HepG2 (cell line): ENCODE results near the gene OR52H1. TPM values are rescaled to one million over a fixed set of nuclear protein-coding genes. Genes with fewer than 3 reads are reported as not detected.

Experiments used
- ATAC-seq: fragments of 200-7000 bp; cut with Tn5 transposase; 3 replicates; pipeline ENCODE4 v1.9.1; 2020; ENCODE audit warnings: mild to moderate bottlenecking, moderate library complexity
- BruUV-seq: library from RNA; stranded (reverse); fragments of 400-500 nt; replicated peaks from 2 replicates; lab custom pipeline; 2021; lab: Mats Ljungman, UMichigan
- CTCF ChIA-PET: fragments of 300-600 bp; formaldehyde crosslinking; extraction: SDS; loops from one replicate; lab custom pipeline; 2021; ENCODE audit warnings: low total read pairs, inconsistent platforms, low intra/inter-chr PET ratio; lab: Yijun Ruan, JAX
- POLR2A ChIA-PET: fragments of 350-600 bp; sonication (Branson Sonifier 250); formaldehyde crosslinking; loops from one replicate; lab custom pipeline; 2020; ENCODE audit warnings: antibody characterized with exemption, inconsistent platforms; lab: Yijun Ruan, JAX
- DNase-seq: peaks from one replicate; pipeline ENCODE4 v3.0.0-alpha.2; 2015; ENCODE audit warnings: low spot score
- FAIRE-seq: peaks from 3 replicates; lab custom pipeline; 2011; peaks lifted over from hg19 to GRCh38; lab: Jason Lieb, UNC
- H2AFZ ChIP-seq: one replicate; pipeline ENCODE4 v1.6.1; 2011; ENCODE audit warnings: low read length, inconsistent platforms
- H3K27ac ChIP-seq: fragments of 300-600 bp; 3 replicates; pipeline ENCODE4 v1.8.0; 2011; ENCODE audit warnings: mixed run types, mild to moderate bottlenecking, mixed read lengths, low read length, inconsistent platforms; ENCODE audit not compliant: insufficient read depth; ENCODE audit errors: extremely low read length
- H3K27me3 ChIP-seq, 2 experiments: fragments of 200-600 bp in 1 of 2; 2 replicates in 1 of 2; 3 replicates in 1 of 2; pipeline versions ENCODE4 v1.6.0 to v1.8.0; 2011; ENCODE audit warnings: low read length in 2 of 2, mild to moderate bottlenecking in 2 of 2, moderate library complexity in 2 of 2, inconsistent platforms in 1 of 2; ENCODE audit not compliant: insufficient read depth in 2 of 2, control insufficient read depth in 1 of 2
- H3K36me3 ChIP-seq, 2 experiments: fragments of 200-600 bp in 1 of 2; replicated peaks in 1 of 2; 2 replicates in 1 of 2; 3 replicates in 1 of 2; pipeline versions ENCODE4 v1.5.1 to v1.8.0; 2011; ENCODE audit warnings: low read length in 2 of 2, inconsistent platforms in 1 of 2; ENCODE audit not compliant: insufficient read depth in 2 of 2, control insufficient read depth in 1 of 2
- H3K4me1 ChIP-seq: 2 replicates; pipeline ENCODE4 v1.5.1; 2012; ENCODE audit warnings: low read length, inconsistent platforms; ENCODE audit not compliant: insufficient read depth
- H3K4me2 ChIP-seq: 2 replicates; pipeline ENCODE4 v1.6.0; 2011; ENCODE audit warnings: low read depth, low read length, inconsistent platforms
- H3K4me3 ChIP-seq, 3 experiments: fragments of 200-600 bp in 1 of 3; sonication (generic), shearing (Covaris generic) in 1 of 3; replicated peaks in 1 of 3; 2 replicates each; pipeline ENCODE4 v1.5.1; 2011 to 2016; ENCODE audit warnings: low read length in 3 of 3, inconsistent platforms in 2 of 3, low read depth in 2 of 3, mild to moderate bottlenecking in 2 of 3, control low read depth in 1 of 3, mixed read lengths in 1 of 3; ENCODE audit not compliant: insufficient read depth in 1 of 3
- H3K79me2 ChIP-seq: one replicate; pipeline ENCODE4 v1.6.1; 2011; ENCODE audit warnings: low read length, inconsistent platforms; ENCODE audit not compliant: insufficient read depth
- H3K9ac ChIP-seq: 2 replicates; pipeline ENCODE4 v1.6.0; 2011; ENCODE audit warnings: mild to moderate bottlenecking, low read depth, low read length, inconsistent platforms; ENCODE audit not compliant: insufficient read depth
- H3K9me3 ChIP-seq: 2 replicates; pipeline ENCODE4 v1.5.1; 2012; ENCODE audit warnings: mild to moderate bottlenecking, low read length
- H4K20me1 ChIP-seq: 2 replicates; pipeline ENCODE4 v1.6.0; 2011; ENCODE audit warnings: inconsistent platforms, mild to moderate bottlenecking, low read length, moderate library complexity; ENCODE audit not compliant: insufficient read depth
- ESRRA ChIP-seq: sonication (generic); formaldehyde crosslinking; IDR thresholded peaks from 2 replicates; pipeline ENCODE4 v1.5.1; 2020; ENCODE audit warnings: mild to moderate bottlenecking, low read depth, missing genetic modification reagents
- MAF1 ChIP-seq: sonication (generic); formaldehyde crosslinking; IDR thresholded peaks from 2 replicates; pipeline ENCODE4 v1.5.0; 2020; ENCODE audit warnings: missing genetic modification reagents, borderline replicate concordance
- TMF1 ChIP-seq: sonication (generic); formaldehyde crosslinking; IDR thresholded peaks from 2 replicates; pipeline ENCODE4 v1.8.1; 2022; ENCODE audit warnings: low read depth, missing genetic modification reagents
- WGBS: methylation state at CpG from one replicate; pipeline ENCODE4 v1.1.6; 2017; ENCODE audit warnings: low lambda C conversion rate; 5-methylcytosine and 5-hydroxymethylcytosine counted together
- in situ Hi-C: cut with HindIII; loops from 2 replicates; pipeline ENCODE4 v1.10.0; 2017; ENCODE audit warnings: low pct_unique_long_range_greater_than_20kb; ENCODE audit not compliant: extremely low pct_ligation_motif_present
- intact Hi-C: fragments of 100-400 bp; cut with micrococcal nuclease; formaldehyde crosslinking; loops from one replicate; pipeline ENCODE4 v1.10.0; 2022; ENCODE audit not compliant: unreplicated experiment
- polyA plus RNA-seq, 8 experiments: library from polyadenylated mRNA; depleted of rRNA in 3 of 8; stranded (reverse) in 7 of 8; unstranded in 1 of 8; fragments of >200 nt; fragmentation: Illumina TruSeq in 4 of 8; extraction: Trizol in 4 of 8; gene quantifications; 2 replicates each; pipeline versions ENCODE4 v1.2.1 to v1.2.3, GENCODE V29; 2011 to 2016; ENCODE audit warnings: low read depth in 4 of 8, missing spikeins in 1 of 8, mixed read lengths in 1 of 8; ENCODE audit not compliant: insufficient read depth in 1 of 8
- total RNA-seq, 5 experiments: library from RNA; depleted of rRNA; stranded (reverse); fragments of >200 nt; fragmentation: Illumina TruSeq; extraction: Trizol; gene quantifications; 2 replicates each; pipeline ENCODE4 v1.2.3, GENCODE V29; 2016; ENCODE audit warnings: low read depth in 1 of 5
- TF ChIP-seq, protein P1 (sequence below): sonication (generic); formaldehyde crosslinking; IDR thresholded peaks from 2 replicates; pipeline ENCODE4 v1.5.0; 2020; ENCODE audit warnings: mild to moderate bottlenecking, missing genetic modification reagents, borderline replicate concordance
- TF ChIP-seq, protein P2 (sequence below): sonication (generic); formaldehyde crosslinking; IDR thresholded peaks from 2 replicates; pipeline ENCODE4 v1.4.0; 2020; ENCODE audit warnings: missing genetic modification reagents, borderline replicate concordance
- TF ChIP-seq, protein P3 (sequence below): sonication (generic); formaldehyde crosslinking; IDR thresholded peaks from 2 replicates; pipeline ENCODE4 v1.9.0; 2021; ENCODE audit warnings: missing genetic modification reagents, mild to moderate bottlenecking, borderline replicate concordance

The OR52H1 gene
- total and polyA plus RNA-seq, 2 of the 13 experiments (the other 11 are each of a cell fraction or from before 2014, with no cell fraction given) = not detected

DNA sequence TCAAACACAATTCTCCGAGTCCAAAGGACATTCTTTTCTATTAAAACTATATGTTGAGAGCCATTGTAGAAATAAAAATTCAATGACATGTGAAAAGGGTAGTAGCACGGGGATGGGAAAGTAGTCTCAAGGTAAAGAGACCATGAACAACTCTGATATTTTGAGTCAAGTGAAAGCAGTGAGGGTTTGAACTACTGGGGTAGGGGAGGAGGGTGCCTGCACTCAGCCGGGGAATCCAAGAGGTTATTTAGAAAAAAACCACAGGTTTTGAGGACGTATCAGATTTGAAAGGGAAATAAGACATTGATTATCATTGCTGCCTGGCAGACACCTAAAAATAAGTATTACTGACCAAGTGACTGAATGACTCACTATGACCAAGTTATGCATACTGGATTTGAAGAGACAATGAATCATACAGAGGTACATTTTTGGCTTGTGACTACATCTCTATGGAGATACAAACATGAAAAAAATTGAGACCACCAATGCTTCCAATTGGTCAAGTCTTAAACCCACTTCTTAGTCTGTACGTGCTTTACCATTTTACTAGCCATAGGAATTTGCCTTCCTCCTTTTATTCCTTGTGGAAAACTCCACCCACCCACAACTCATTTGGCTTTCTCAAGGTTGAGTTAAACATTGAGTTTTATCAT is 2.2 kb upstream of the OR52H1 start:
- no peak overlapping the region for H3K9ac ChIP-seq
- intact Hi-C loops (no loop called here), in situ Hi-C loops (no loop called here)
- H4K20me1 ChIP-seq = no peaks in the 10 kb centered on the region
- no peak overlapping the region for H3K4me3 ChIP-seq
- 0% methylated on average over 5 of the region's 5 CpGs for WGBS
- H3K9me3 ChIP-seq = no peaks in the 10 kb centered on the region
- ATAC-seq = no peak
- H3K27ac ChIP-seq = no peak overlapping the region
- CTCF ChIA-PET = no interaction called here
- H3K27me3 ChIP-seq = no peaks in the 10 kb centered on the region
- DNase-seq = no peak
- no peak overlapping the region for H2AFZ ChIP-seq
- H3K36me3 ChIP-seq = no peaks in the 10 kb centered on the region
- POLR2A ChIA-PET = no interaction called here
- TF ChIP-seq, protein P1, sequence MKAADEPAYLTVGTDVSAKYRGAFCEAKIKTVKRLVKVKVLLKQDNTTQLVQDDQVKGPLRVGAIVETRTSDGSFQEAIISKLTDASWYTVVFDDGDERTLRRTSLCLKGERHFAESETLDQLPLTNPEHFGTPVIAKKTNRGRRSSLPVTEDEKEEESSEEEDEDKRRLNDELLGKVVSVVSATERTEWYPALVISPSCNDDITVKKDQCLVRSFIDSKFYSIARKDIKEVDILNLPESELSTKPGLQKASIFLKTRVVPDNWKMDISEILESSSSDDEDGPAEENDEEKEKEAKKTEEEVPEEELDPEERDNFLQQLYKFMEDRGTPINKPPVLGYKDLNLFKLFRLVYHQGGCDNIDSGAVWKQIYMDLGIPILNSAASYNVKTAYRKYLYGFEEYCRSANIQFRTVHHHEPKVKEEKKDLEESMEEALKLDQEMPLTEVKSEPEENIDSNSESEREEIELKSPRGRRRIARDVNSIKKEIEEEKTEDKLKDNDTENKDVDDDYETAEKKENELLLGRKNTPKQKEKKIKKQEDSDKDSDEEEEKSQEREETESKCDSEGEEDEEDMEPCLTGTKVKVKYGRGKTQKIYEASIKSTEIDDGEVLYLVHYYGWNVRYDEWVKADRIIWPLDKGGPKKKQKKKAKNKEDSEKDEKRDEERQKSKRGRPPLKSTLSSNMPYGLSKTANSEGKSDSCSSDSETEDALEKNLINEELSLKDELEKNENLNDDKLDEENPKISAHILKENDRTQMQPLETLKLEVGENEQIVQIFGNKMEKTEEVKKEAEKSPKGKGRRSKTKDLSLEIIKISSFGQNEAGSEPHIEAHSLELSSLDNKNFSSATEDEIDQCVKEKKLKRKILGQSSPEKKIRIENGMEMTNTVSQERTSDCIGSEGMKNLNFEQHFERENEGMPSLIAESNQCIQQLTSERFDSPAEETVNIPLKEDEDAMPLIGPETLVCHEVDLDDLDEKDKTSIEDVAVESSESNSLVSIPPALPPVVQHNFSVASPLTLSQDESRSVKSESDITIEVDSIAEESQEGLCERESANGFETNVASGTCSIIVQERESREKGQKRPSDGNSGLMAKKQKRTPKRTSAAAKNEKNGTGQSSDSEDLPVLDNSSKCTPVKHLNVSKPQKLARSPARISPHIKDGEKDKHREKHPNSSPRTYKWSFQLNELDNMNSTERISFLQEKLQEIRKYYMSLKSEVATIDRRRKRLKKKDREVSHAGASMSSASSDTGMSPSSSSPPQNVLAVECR (CRISPR knock-in tag) = no peak
- TF ChIP-seq, protein P2, sequence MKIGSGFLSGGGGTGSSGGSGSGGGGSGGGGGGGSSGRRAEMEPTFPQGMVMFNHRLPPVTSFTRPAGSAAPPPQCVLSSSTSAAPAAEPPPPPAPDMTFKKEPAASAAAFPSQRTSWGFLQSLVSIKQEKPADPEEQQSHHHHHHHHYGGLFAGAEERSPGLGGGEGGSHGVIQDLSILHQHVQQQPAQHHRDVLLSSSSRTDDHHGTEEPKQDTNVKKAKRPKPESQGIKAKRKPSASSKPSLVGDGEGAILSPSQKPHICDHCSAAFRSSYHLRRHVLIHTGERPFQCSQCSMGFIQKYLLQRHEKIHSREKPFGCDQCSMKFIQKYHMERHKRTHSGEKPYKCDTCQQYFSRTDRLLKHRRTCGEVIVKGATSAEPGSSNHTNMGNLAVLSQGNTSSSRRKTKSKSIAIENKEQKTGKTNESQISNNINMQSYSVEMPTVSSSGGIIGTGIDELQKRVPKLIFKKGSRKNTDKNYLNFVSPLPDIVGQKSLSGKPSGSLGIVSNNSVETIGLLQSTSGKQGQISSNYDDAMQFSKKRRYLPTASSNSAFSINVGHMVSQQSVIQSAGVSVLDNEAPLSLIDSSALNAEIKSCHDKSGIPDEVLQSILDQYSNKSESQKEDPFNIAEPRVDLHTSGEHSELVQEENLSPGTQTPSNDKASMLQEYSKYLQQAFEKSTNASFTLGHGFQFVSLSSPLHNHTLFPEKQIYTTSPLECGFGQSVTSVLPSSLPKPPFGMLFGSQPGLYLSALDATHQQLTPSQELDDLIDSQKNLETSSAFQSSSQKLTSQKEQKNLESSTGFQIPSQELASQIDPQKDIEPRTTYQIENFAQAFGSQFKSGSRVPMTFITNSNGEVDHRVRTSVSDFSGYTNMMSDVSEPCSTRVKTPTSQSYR (CRISPR knock-in tag) = no peak
- TF ChIP-seq TMF1 (CRISPR knock-in tag) (no peak), ESRRA (CRISPR knock-in tag) (no peak), MAF1 (CRISPR knock-in tag) (no peak)
- TF ChIP-seq, protein P3, sequence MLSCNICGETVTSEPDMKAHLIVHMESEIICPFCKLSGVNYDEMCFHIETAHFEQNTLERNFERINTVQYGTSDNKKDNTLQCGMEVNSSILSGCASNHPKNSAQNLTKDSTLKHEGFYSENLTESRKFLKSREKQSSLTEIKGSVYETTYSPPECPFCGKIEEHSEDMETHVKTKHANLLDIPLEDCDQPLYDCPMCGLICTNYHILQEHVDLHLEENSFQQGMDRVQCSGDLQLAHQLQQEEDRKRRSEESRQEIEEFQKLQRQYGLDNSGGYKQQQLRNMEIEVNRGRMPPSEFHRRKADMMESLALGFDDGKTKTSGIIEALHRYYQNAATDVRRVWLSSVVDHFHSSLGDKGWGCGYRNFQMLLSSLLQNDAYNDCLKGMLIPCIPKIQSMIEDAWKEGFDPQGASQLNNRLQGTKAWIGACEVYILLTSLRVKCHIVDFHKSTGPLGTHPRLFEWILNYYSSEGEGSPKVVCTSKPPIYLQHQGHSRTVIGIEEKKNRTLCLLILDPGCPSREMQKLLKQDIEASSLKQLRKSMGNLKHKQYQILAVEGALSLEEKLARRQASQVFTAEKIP = no peak
- no peak for FAIRE-seq
- H3K4me2 ChIP-seq = no peak overlapping the region
- no peaks in the 10 kb centered on the region for H3K4me1 ChIP-seq
- H3K79me2 ChIP-seq = no peaks in the 10 kb centered on the region
- BruUV-seq = no TSS peak
